PC-9 (cell line): ENCODE data around the gene CREBL2. TPM values are rescaled to one million over a fixed set of nuclear protein-coding genes. Genes with fewer than 3 reads are reported as not detected.

ENCODE experiments used
- BruUV-seq: library from RNA; stranded (reverse); fragments of 400-500 nt; replicated peaks from 2 replicates; lab custom pipeline; 2021; lab: Mats Ljungman, UMichigan
- CTCF ChIA-PET: fragments of 300-600 bp; sonication (Branson Sonifier 250); formaldehyde crosslinking; loops from one replicate; lab custom pipeline; 2022; ENCODE audit warnings: antibody characterized with exemption; lab: Charles Lee
- POLR2A ChIA-PET: fragments of 300-600 bp; sonication (Branson Sonifier 250); formaldehyde crosslinking; loops from one replicate; lab custom pipeline; 2022; ENCODE audit warnings: antibody characterized with exemption; ENCODE audit not compliant: unreplicated experiment; lab: Charles Lee
- DNase-seq, 2 experiments: peaks; one replicate each; pipeline versions ENCODE4 v3.0.0 to v3.0.0-alpha.2; 2015 to 2022; ENCODE audit warnings: mixed read lengths in 1 of 2
- H2AFZ ChIP-seq: fragments of 200-600 bp; sonication (generic); 2 replicates; pipeline ENCODE4 v1.8.1; 2017; ENCODE audit warnings: antibody characterized with exemption
- H3F3A ChIP-seq: fragments of 200-600 bp; sonication (generic); 2 replicates; pipeline ENCODE4 v1.8.1; 2017; ENCODE audit warnings: antibody characterized with exemption, mild to moderate bottlenecking, low read depth; ENCODE audit not compliant: insufficient read depth
- H3K27ac ChIP-seq: fragments of 200-600 bp; sonication (generic); 2 replicates; pipeline ENCODE4 v1.6.1; 2016; ENCODE audit warnings: mixed run types
- H3K27me3 ChIP-seq: fragments of 200-600 bp; sonication (generic); 2 replicates; pipeline ENCODE4 v1.6.1; 2016; ENCODE audit warnings: low read depth, mixed run types; ENCODE audit not compliant: insufficient read depth
- H3K36me3 ChIP-seq: fragments of 200-600 bp; sonication (generic); 2 replicates; pipeline ENCODE4 v1.6.1; 2016; ENCODE audit warnings: low read depth, mixed run types
- H3K4me1 ChIP-seq: fragments of 200-600 bp; sonication (generic); replicated peaks from 2 replicates; pipeline ENCODE4 v1.6.1; 2016; ENCODE audit warnings: mixed run types; ENCODE audit not compliant: insufficient read depth
- H3K4me2 ChIP-seq: fragments of 200-600 bp; sonication (generic); 2 replicates; pipeline ENCODE4 v1.6.1; 2017; ENCODE audit warnings: mixed run types
- H3K4me3 ChIP-seq: fragments of 200-600 bp; sonication (generic); 2 replicates; pipeline ENCODE4 v1.6.1; 2016; ENCODE audit warnings: mixed run types
- H3K79me2 ChIP-seq: fragments of 200-600 bp; sonication (generic); 2 replicates; pipeline ENCODE4 v1.6.1; 2017; ENCODE audit warnings: low read depth, mixed run types
- H3K9me2 ChIP-seq: fragments of 200-600 bp; sonication (generic); 2 replicates; pipeline ENCODE4 v1.8.1; 2017; ENCODE audit warnings: mild to moderate bottlenecking; ENCODE audit not compliant: insufficient read depth
- H3K9me3 ChIP-seq: fragments of 200-600 bp; sonication (generic); 2 replicates; pipeline ENCODE4 v1.8.1; 2016; ENCODE audit warnings: low read depth; ENCODE audit not compliant: insufficient read depth
- H4K20me1 ChIP-seq: fragments of 200-600 bp; sonication (generic); 2 replicates; pipeline ENCODE4 v1.8.1; 2017; ENCODE audit not compliant: insufficient read depth
- CTCF ChIP-seq: fragments of 200-600 bp; sonication (generic); conservative IDR thresholded peaks from 2 replicates; pipeline ENCODE4 v1.6.1; 2017; ENCODE audit warnings: mixed run types, antibody characterized with exemption, mild to moderate bottlenecking, moderate library complexity
- EZH2 ChIP-seq: fragments of 200-600 bp; sonication (generic); IDR thresholded peaks from 2 replicates; pipeline ENCODE4 v1.8.0; 2017; ENCODE audit warnings: antibody characterized with exemption, low read depth
- intact Hi-C: fragments of 100-400 bp; cut with micrococcal nuclease; formaldehyde crosslinking; loops from one replicate; pipeline ENCODE4 v1.10.0; 2022; ENCODE audit not compliant: unreplicated experiment
- total RNA-seq: library from RNA; stranded (reverse); gene quantifications from 2 replicates; pipeline ENCODE4 v1.2.3, GENCODE V29; 2021

Gene CREBL2
- total RNA-seq, 1 experiment from 2014 or later = 30.3 TPM

- Histone ChIP-seq H3K27ac (no peak overlapping the region), H3K4me1 (0 out of 2 replicates have a peak, but pooled peaks cover 4% of the 10 kb centered on the region), H3K4me3 (no peak overlapping the region), H3K9me2 (no peaks in the 10 kb centered on the region), H3K9me3 (no peaks in the 10 kb centered on the region), H3K4me2 (no peak overlapping the region), H3F3A (no peaks in the 10 kb centered on the region), H3K79me2 (no peaks in the 10 kb centered on the region), H3K27me3 (no peaks in the 10 kb centered on the region), H2AFZ (no peak overlapping the region), H3K36me3 (no peaks in the 10 kb centered on the region), H4K20me1 (no peaks in the 10 kb centered on the region)
- intact Hi-C loops = no loop called here
- TF ChIP-seq EZH2 (no peak), CTCF (no peak)
- no TSS peak for BruUV-seq
- ChIA-PET POLR2A (no interaction called here), CTCF (no interaction called here)
- no peak for DNase-seq
Observed at GRCh38 chr12:12676605-12677004, 64.9 kb downstream of the CREBL2 start.

- Histone ChIP-seq H3K4me3 (no peak overlapping the region), H3K9me2 (no peaks in the 10 kb centered on the region), H3K9me3 (no peaks in the 10 kb centered on the region), H2AFZ (no peak overlapping the region), H3K79me2 (no peaks in the 10 kb centered on the region), H3K4me2 (no peak overlapping the region), H3K36me3 (no peaks in the 10 kb centered on the region), H3F3A (no peaks in the 10 kb centered on the region), H4K20me1 (no peaks in the 10 kb centered on the region), H3K4me1 (no peaks in the 10 kb centered on the region), H3K27ac (no peak overlapping the region), H3K27me3 (no peaks in the 10 kb centered on the region)
- CTCF ChIA-PET = no interaction called here
- intact Hi-C loops = no loop called here
- POLR2A ChIA-PET = interaction anchor here (0.6 kb wide), 1 partner anchor 497 kb away, joined by 3 read pairs; no protein-coding TSS in a partner anchor
- no peak for TF ChIP-seq CTCF
- TF ChIP-seq EZH2 = no peak
- BruUV-seq = no TSS peak
- no peak for DNase-seq
Observed at GRCh38 chr12:12681061-12681765, 69.5 kb downstream of the CREBL2 start.

- no peak overlapping the region for H3K4me3 ChIP-seq
- no peak overlapping the region for H3K4me2 ChIP-seq
- ChIA-PET POLR2A (no interaction called here), CTCF (interaction anchor here (0.6 kb wide), 1 partner anchor 149 kb away, joined by 7 read pairs; no protein-coding TSS in a partner anchor)
- H3K79me2 ChIP-seq = no peaks in the 10 kb centered on the region
- no peaks in the 10 kb centered on the region for H3K27me3 ChIP-seq
- H3K36me3 ChIP-seq = no peaks in the 10 kb centered on the region
- no peaks in the 10 kb centered on the region for H3F3A ChIP-seq
- H4K20me1 ChIP-seq = no peaks in the 10 kb centered on the region
- no peak for TF ChIP-seq EZH2
- TF ChIP-seq CTCF = no peak
- H2AFZ ChIP-seq = no peak overlapping the region
- no peaks in the 10 kb centered on the region for H3K9me2 ChIP-seq
- intact Hi-C loops = no loop called here
- no TSS peak for BruUV-seq
- H3K27ac ChIP-seq = no peak overlapping the region
- no peaks in the 10 kb centered on the region for H3K4me1 ChIP-seq
- DNase-seq = no peak
- H3K9me3 ChIP-seq = no peaks in the 10 kb centered on the region
Observed at GRCh38 chr12:12682284-12682683, 70.6 kb downstream of the CREBL2 start.
